Osteoblast (primary cell): ENCODE measurements around the gene NAE1. TPM values are rescaled to one million over a fixed set of nuclear protein-coding genes. Genes with fewer than 3 reads are reported as not detected.

Experiments
- DNase-seq: peaks from one replicate; pipeline ENCODE4 v3.0.0; 2011; ENCODE audit warnings: low spot score, mixed read lengths; ENCODE audit not compliant: insufficient read length; ENCODE audit errors: missing footprints
- H2AFZ ChIP-seq: 2 replicates; pipeline ENCODE4 v1.6.0; 2011; ENCODE audit warnings: mild to moderate bottlenecking, low read length
- H3K27ac ChIP-seq: 2 replicates; pipeline ENCODE4 v1.5.1; 2011; ENCODE audit warnings: mild to moderate bottlenecking, low read depth, low read length, moderate library complexity
- H3K27me3 ChIP-seq: 2 replicates; pipeline ENCODE4 v1.6.0; 2012; ENCODE audit warnings: mild to moderate bottlenecking, control low read depth, inconsistent platforms, low read length, moderate library complexity; ENCODE audit not compliant: insufficient read depth
- H3K36me3 ChIP-seq: 2 replicates; pipeline ENCODE4 v1.5.1; 2011; ENCODE audit warnings: mild to moderate bottlenecking, low read length, control low read depth, moderate library complexity; ENCODE audit not compliant: insufficient read depth
- H3K4me1 ChIP-seq: 2 replicates; pipeline ENCODE4 v1.5.1; 2011; ENCODE audit warnings: mild to moderate bottlenecking, low read length, control low read depth, moderate library complexity; ENCODE audit not compliant: insufficient read depth
- H3K4me2 ChIP-seq: 2 replicates; pipeline ENCODE4 v1.6.0; 2011; ENCODE audit warnings: mild to moderate bottlenecking, low read length; ENCODE audit not compliant: insufficient read depth
- H3K4me3 ChIP-seq: fragments of 200-600 bp; sonication (generic); 3 replicates; pipeline ENCODE4 v1.5.1; 2012; ENCODE audit warnings: mild to moderate bottlenecking, low read length, inconsistent platforms; ENCODE audit not compliant: insufficient read depth
- H3K79me2 ChIP-seq: 2 replicates; pipeline ENCODE4 v1.6.0; 2012; ENCODE audit warnings: mild to moderate bottlenecking, low read length, control low read depth, inconsistent platforms; ENCODE audit not compliant: insufficient read depth
- H3K9me3 ChIP-seq: 2 replicates; pipeline ENCODE4 v1.5.1; 2011; ENCODE audit warnings: low read depth, low read length, control low read depth
- H4K20me1 ChIP-seq: 2 replicates; pipeline ENCODE4 v1.6.0; 2012; ENCODE audit warnings: mild to moderate bottlenecking, low read length, control low read depth; ENCODE audit not compliant: insufficient read depth
- CTCF ChIP-seq: IDR thresholded peaks from 2 replicates; pipeline ENCODE4 v1.5.1; 2011; ENCODE audit warnings: mild to moderate bottlenecking, low read depth, low read length, moderate library complexity; ENCODE audit errors: extremely low read depth
- total RNA-seq: library from RNA; depleted of rRNA; stranded (reverse); fragments of >200 nt; gene quantifications from 2 replicates; pipeline ENCODE4 v1.2.3, GENCODE V29; 2012

NAE1 gene
- total RNA-seq, 1 donor: 73.5 TPM

DNA sequence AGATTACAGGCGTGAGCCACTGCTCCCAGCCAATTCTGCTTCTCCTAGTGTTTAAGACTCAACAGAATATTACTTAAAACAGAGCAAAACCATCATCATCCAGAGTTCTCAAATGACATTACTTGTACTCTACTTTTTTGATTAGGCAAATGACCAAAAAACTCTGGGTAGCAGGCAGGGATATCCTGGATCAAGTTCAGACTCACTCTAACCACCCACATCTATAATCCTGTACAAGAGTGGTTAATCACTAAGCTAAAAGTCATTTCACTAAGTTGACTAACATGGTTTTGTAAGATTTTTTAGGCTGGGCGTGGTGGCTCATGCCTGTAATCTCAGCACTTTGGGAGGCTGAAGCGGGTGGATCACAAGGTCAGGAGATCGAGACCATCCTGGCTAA, 6.8 kb downstream of the NAE1 start:
- DNase-seq: no peak
- peaks cover 48% of the 10 kb centered on the region for H3K36me3 ChIP-seq

DNA sequence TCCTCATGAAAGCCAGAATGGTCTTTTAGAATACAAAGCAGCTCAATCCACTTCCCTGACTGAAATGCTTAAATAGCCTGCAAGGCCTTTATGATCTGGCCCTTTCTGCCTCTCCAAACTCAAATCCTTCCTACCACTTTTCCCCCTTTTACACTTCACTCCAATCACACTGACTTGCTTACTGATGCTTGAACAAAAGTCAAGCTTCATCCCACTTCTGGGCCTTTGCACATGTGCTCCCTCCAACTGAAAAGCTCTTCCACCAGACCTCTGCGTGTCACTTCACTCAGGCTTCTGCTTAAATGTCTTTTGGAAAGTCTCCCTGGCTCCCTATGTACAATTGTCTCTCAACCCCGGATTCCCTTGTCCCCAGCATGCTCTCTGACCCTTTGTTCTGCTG, 16.0 kb downstream of the NAE1 start:
- Histone ChIP-seq H4K20me1 (no peaks in the 10 kb centered on the region), H3K4me1 (no peaks in the 10 kb centered on the region), H3K4me3 (no peak overlapping the region), H3K79me2 (no peaks in the 10 kb centered on the region), H3K36me3 (peaks cover 55% of the 10 kb centered on the region), H3K27ac (no peak overlapping the region), H3K9me3 (no peaks in the 10 kb centered on the region), H2AFZ (no peak overlapping the region), H3K4me2 (no peak overlapping the region), H3K27me3 (no peaks in the 10 kb centered on the region)
- no peak for TF ChIP-seq CTCF
- DNase-seq: no peak

More for the DNA sequence above, 6.8 kb downstream of the NAE1 start:
- no peak overlapping the region for H2AFZ ChIP-seq
- no peak overlapping the region for H3K4me3 ChIP-seq
- no peaks in the 10 kb centered on the region for H3K9me3 ChIP-seq
- H3K27me3 ChIP-seq: no peaks in the 10 kb centered on the region
- H3K4me1 ChIP-seq: no peaks in the 10 kb centered on the region
- H3K27ac ChIP-seq: no peak overlapping the region
- H4K20me1 ChIP-seq: peaks cover 22% of the 10 kb centered on the region
- peaks cover 36% of the 10 kb centered on the region for H3K79me2 ChIP-seq
- no peak for TF ChIP-seq CTCF
- no peak overlapping the region for H3K4me2 ChIP-seq

DNA sequence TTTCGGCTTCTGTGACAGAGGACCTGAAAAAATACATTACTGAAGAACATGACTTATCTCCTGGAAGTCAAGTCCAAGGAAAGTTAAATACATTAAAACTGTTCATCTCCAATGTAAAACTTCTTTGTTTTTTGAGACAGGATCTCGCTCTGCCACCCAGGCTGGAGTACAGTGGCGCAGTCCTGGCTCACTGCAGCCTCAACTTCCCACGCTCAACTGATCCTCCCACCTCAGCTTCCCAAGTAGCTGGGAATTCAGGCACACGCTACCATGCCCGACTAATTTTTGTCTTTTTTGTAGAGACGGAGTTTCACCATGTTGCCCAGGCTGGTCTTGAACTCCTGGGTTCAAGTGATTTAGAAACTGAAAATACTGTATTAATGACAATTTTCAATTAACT, 19.7 kb downstream of the NAE1 start:
- H4K20me1 ChIP-seq: no peaks in the 10 kb centered on the region
- H2AFZ ChIP-seq: no peak overlapping the region
- no peaks in the 10 kb centered on the region for H3K9me3 ChIP-seq
- DNase-seq: no peak
- H3K36me3 ChIP-seq: peaks cover 47% of the 10 kb centered on the region
- no peak overlapping the region for H3K27ac ChIP-seq
- no peak overlapping the region for H3K4me3 ChIP-seq
- H3K4me1 ChIP-seq: no peaks in the 10 kb centered on the region
- H3K27me3 ChIP-seq: no peaks in the 10 kb centered on the region
- H3K4me2 ChIP-seq: no peak overlapping the region
- H3K79me2 ChIP-seq: no peaks in the 10 kb centered on the region
- no peak for TF ChIP-seq CTCF

DNA sequence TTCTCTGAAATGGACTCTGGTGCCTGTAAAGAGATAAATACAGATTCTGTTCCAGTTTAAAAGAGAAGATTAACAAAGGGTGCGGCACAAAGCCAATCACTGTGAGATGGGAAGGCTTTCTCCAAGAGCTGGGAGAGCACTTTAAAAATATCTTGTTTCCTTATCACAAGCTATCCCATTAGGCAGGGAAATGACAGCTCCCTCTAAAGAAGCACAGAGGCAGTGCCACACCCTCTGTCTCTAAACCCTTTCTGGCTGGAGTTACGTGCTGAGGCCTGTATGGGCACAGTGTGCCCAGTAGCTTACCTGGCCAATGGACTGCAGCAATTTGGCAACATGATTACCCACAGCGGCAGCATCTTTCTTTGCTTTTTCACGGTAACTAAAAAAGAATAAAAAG, 20.4 kb downstream of the NAE1 start:
- Histone ChIP-seq H3K9me3 (no peaks in the 10 kb centered on the region), H2AFZ (no peak overlapping the region), H4K20me1 (no peaks in the 10 kb centered on the region), H3K4me1 (no peaks in the 10 kb centered on the region), H3K4me2 (no peak overlapping the region), H3K27ac (no peak overlapping the region), H3K36me3 (peaks cover 51% of the 10 kb centered on the region), H3K27me3 (no peaks in the 10 kb centered on the region), H3K4me3 (no peak overlapping the region), H3K79me2 (no peaks in the 10 kb centered on the region)
- DNase-seq: no peak
- no peak for TF ChIP-seq CTCF
